H1 (cell line): ENCODE measurements around the gene RADIL. TPM values are rescaled to one million over a fixed set of nuclear protein-coding genes. Genes with fewer than 3 reads are reported as not detected.

ENCODE experiments used
- CTCF ChIA-PET: fragments of 300-600 bp; sonication (Branson Sonifier 250); formaldehyde crosslinking; loops from one replicate; lab custom pipeline; 2021; ENCODE audit not compliant: partially characterized antibody; lab: Charles Lee
- POLR2A ChIA-PET: fragments of 300-600 bp; sonication (Branson Sonifier 250); formaldehyde crosslinking; loops from one replicate; lab custom pipeline; 2021; ENCODE audit warnings: inconsistent platforms; ENCODE audit not compliant: partially characterized antibody; lab: Charles Lee
- DNase-seq, 2 experiments: peaks; one replicate each; pipeline versions ENCODE4 v3.0.0 to v3.0.0-alpha.2; 2010 to 2022; ENCODE audit warnings: low spot score in 2 of 2, low read depth in 1 of 2, mixed read lengths in 1 of 2
- FAIRE-seq: peaks from 2 replicates; lab custom pipeline; 2011; peaks lifted over from hg19 to GRCh38; lab: Jason Lieb, UNC
- H2AFZ ChIP-seq: 2 replicates; pipeline ENCODE4 v1.8.1; 2012; ENCODE audit warnings: low read length, inconsistent platforms
- H2AK5ac ChIP-seq: 2 replicates; pipeline ENCODE4 v1.6.1; 2013; ENCODE audit warnings: low read depth, low read length
- H2BK120ac ChIP-seq: replicated peaks from 2 replicates; pipeline ENCODE3; 2013; ENCODE audit warnings: low read depth, low read length, inconsistent platforms
- H2BK12ac ChIP-seq: 2 replicates; pipeline ENCODE4 v1.6.1; 2013; ENCODE audit warnings: low read depth, low read length
- H2BK15ac ChIP-seq: 2 replicates; pipeline ENCODE4 v1.6.1; 2013; ENCODE audit warnings: low read length
- H2BK20ac ChIP-seq: 2 replicates; pipeline ENCODE4 v1.6.1; 2013; ENCODE audit warnings: low read length
- H2BK5ac ChIP-seq: 2 replicates; pipeline ENCODE4 v1.6.1; 2013; ENCODE audit warnings: low read depth, low read length
- H3K14ac ChIP-seq: 2 replicates; pipeline ENCODE4 v1.6.1; 2013; ENCODE audit warnings: inconsistent platforms; ENCODE audit not compliant: insufficient read length
- H3K18ac ChIP-seq: 2 replicates; pipeline ENCODE4 v1.6.1; 2013; ENCODE audit warnings: low read length; ENCODE audit errors: extremely low read depth
- H3K23ac ChIP-seq: 2 replicates; pipeline ENCODE4 v1.6.1; 2013; ENCODE audit warnings: inconsistent platforms; ENCODE audit not compliant: insufficient read length
- H3K23me2 ChIP-seq: 2 replicates; pipeline ENCODE4 v1.6.1; 2013; ENCODE audit warnings: low read depth, low read length
- H3K27ac ChIP-seq: 2 replicates; pipeline ENCODE4 v1.6.1; 2011; ENCODE audit warnings: low read depth, low read length, inconsistent platforms
- H3K27me3 ChIP-seq, 4 experiments: replicated peaks in 1 of 4; 1 replicate in 1 of 4; 2 replicates in 3 of 4; pipeline versions ENCODE4 v1.6.1 to v1.8.1; 2011 to 2013; ENCODE audit warnings: low read length in 3 of 4, mild to moderate bottlenecking in 3 of 4, inconsistent platforms in 2 of 4, mixed read lengths in 2 of 4, moderate library complexity in 1 of 4; ENCODE audit not compliant: control insufficient read depth in 3 of 4, insufficient read depth in 3 of 4; ENCODE audit errors: extremely low read depth in 1 of 4
- H3K36me3 ChIP-seq, 4 experiments: 2 replicates each; pipeline versions ENCODE4 v1.6.1 to v1.8.1; 2011 to 2013; ENCODE audit warnings: mild to moderate bottlenecking in 4 of 4, low read length in 3 of 4, moderate library complexity in 2 of 4, control low read depth in 1 of 4, inconsistent platforms in 1 of 4; ENCODE audit not compliant: insufficient read depth in 4 of 4, control insufficient read depth in 2 of 4
- H3K4ac ChIP-seq: replicated peaks from 2 replicates; pipeline ENCODE3; 2013; ENCODE audit warnings: low read length, low read depth, mixed read lengths, inconsistent platforms; ENCODE audit not compliant: insufficient read length
- H3K4me1 ChIP-seq, 4 experiments: replicated peaks in 1 of 4; 1 replicate in 1 of 4; 2 replicates in 3 of 4; pipeline versions ENCODE4 v1.6.1 to v1.8.1; 2011 to 2013; ENCODE audit warnings: low read length in 3 of 4, inconsistent platforms in 2 of 4, mixed read lengths in 1 of 4; ENCODE audit not compliant: insufficient read depth in 4 of 4, control insufficient read depth in 3 of 4
- H3K4me2 ChIP-seq, 2 experiments: 2 replicates each; pipeline versions ENCODE4 v1.6.1 to v1.8.1; 2011 to 2013; ENCODE audit warnings: low read depth in 2 of 2, low read length in 2 of 2, control low read depth in 1 of 2, inconsistent platforms in 1 of 2, mild to moderate bottlenecking in 1 of 2; ENCODE audit not compliant: insufficient read depth in 1 of 2
- H3K4me3 ChIP-seq, 4 experiments: fragments of 200-600, 300-600 bp in 1 of 4; sonication (generic), shearing (Covaris generic), sonication (Bioruptor Twin) in 1 of 4; 2 replicates each; pipeline versions ENCODE4 v1.5.1 to v1.8.1; 2011 to 2016; ENCODE audit warnings: low read length in 4 of 4, low read depth in 3 of 4, control low read depth in 2 of 4, inconsistent platforms in 2 of 4, mild to moderate bottlenecking in 2 of 4, mixed read lengths in 1 of 4, moderate library complexity in 1 of 4; ENCODE audit not compliant: insufficient read depth in 2 of 4; ENCODE audit errors: extremely low read depth in 1 of 4
- H3K56ac ChIP-seq: replicated peaks from 2 replicates; pipeline ENCODE3; 2013; ENCODE audit warnings: low read depth, mild to moderate bottlenecking, mixed read lengths, low read length, inconsistent platforms; ENCODE audit not compliant: insufficient read length
- H3K79me1 ChIP-seq: 2 replicates; pipeline ENCODE4 v1.6.1; 2013; ENCODE audit warnings: low read depth, low read length, control low read depth
- H3K79me2 ChIP-seq, 2 experiments: 2 replicates each; pipeline versions ENCODE4 v1.6.1 to v1.8.1; 2012 to 2013; ENCODE audit warnings: low read length in 2 of 2, mild to moderate bottlenecking in 2 of 2, inconsistent platforms in 1 of 2; ENCODE audit not compliant: insufficient read depth in 2 of 2, control insufficient read depth in 1 of 2
- H3K9ac ChIP-seq, 4 experiments: replicated peaks in 1 of 4; 1 replicate in 1 of 4; 2 replicates in 3 of 4; pipeline versions ENCODE4 v1.6.1 to v1.8.1; 2011 to 2013; ENCODE audit warnings: low read depth in 3 of 4, low read length in 3 of 4, control low read depth in 2 of 4, mild to moderate bottlenecking in 2 of 4, moderate library complexity in 2 of 4, inconsistent platforms in 1 of 4; ENCODE audit errors: extremely low read depth in 1 of 4
- H3K9me3 ChIP-seq, 2 experiments: 2 replicates each; pipeline versions ENCODE4 v1.6.1 to v1.8.1; 2012 to 2013; ENCODE audit warnings: mild to moderate bottlenecking in 2 of 2, moderate library complexity in 2 of 2, control low read depth in 1 of 2, inconsistent platforms in 1 of 2, low read depth in 1 of 2, low read length in 1 of 2, mixed read lengths in 1 of 2; ENCODE audit not compliant: insufficient read depth in 2 of 2
- H4K20me1 ChIP-seq, 2 experiments: replicated peaks in 1 of 2; 2 replicates each; pipeline versions ENCODE3 to v1.8.1; 2011 to 2013; ENCODE audit warnings: inconsistent platforms in 2 of 2, low read length in 2 of 2, mild to moderate bottlenecking in 1 of 2; ENCODE audit not compliant: insufficient read depth in 2 of 2, control insufficient read depth in 1 of 2
- H4K5ac ChIP-seq: 2 replicates; pipeline ENCODE4 v1.6.1; 2013; ENCODE audit warnings: low read length, low read depth, mixed read lengths, inconsistent platforms; ENCODE audit not compliant: insufficient read length
- H4K8ac ChIP-seq: 2 replicates; pipeline ENCODE4 v1.8.0; 2013; ENCODE audit warnings: mild to moderate bottlenecking, moderate library complexity, low read length, inconsistent platforms; ENCODE audit not compliant: insufficient read depth; ENCODE audit errors: extremely low read depth
- H4K91ac ChIP-seq: replicated peaks from 2 replicates; pipeline ENCODE3; 2013; ENCODE audit warnings: low read length, mixed read lengths, inconsistent platforms; ENCODE audit not compliant: insufficient read length
- CTBP2 ChIP-seq: IDR thresholded peaks from 2 replicates; pipeline ENCODE4 v1.7.0; 2011; ENCODE audit warnings: borderline replicate concordance, mild to moderate bottlenecking, moderate library complexity, mixed read lengths, low read length; ENCODE audit not compliant: insufficient read depth, insufficient read length
- POLR2A ChIP-seq, 2 experiments: IDR thresholded peaks; 1 replicate in 1 of 2; 2 replicates in 1 of 2; pipeline ENCODE4 v1.6.1; 2011; ENCODE audit warnings: low read depth in 2 of 2, low read length in 2 of 2, mild to moderate bottlenecking in 2 of 2; ENCODE audit errors: control extremely low read depth in 1 of 2
- RBBP5 ChIP-seq: IDR thresholded peaks from 2 replicates; pipeline ENCODE4 v1.7.1; 2012; ENCODE audit warnings: low read depth, mild to moderate bottlenecking, inconsistent platforms, low read length, moderate library complexity, borderline replicate concordance
- WGBS, 2 experiments: shearing (Covaris generic) in 1 of 2; methylation state at CpG; one replicate each; pipeline versions ENCODE4 v1.1.6 to v1.1.7; 2013 to 2015; ENCODE audit warnings: low lambda C conversion rate in 2 of 2, mixed read lengths in 2 of 2, inconsistent platforms in 1 of 2, low coverage in 1 of 2, missing lambda C conversion rate in 1 of 2; ENCODE audit not compliant: insufficient replicate concordance in 2 of 2, insufficient coverage in 1 of 2, insufficient read length in 1 of 2; ENCODE audit errors: extremely low coverage in 1 of 2, missing lambda C conversion rate in 1 of 2; 5-methylcytosine and 5-hydroxymethylcytosine counted together
- polyA plus RNA-seq, 7 experiments: library from polyadenylated mRNA; depleted of rRNA in 3 of 7; stranded (reverse) in 5 of 7; unstranded in 2 of 7; fragments of >200 nt in 5 of 7; fragments of 200-250 nt in 2 of 7; gene quantifications; 1 replicate in 5 of 7; 2 replicates in 1 of 7; 4 replicates in 1 of 7; pipeline versions ENCODE4 v1.2.1 to v1.2.3, GENCODE V29; 2011 to 2013; ENCODE audit warnings: missing spikeins in 2 of 7, mixed read lengths in 2 of 7
- total RNA-seq: library from RNA; stranded (reverse); fragmentation: NEBNext Ultra II Directional; extraction: Animal tissue kit (Norgen Biotek cat#: 25700); gene quantifications from 2 replicates; pipeline ENCODE4 v1.2.1, GENCODE V29; 2021

Gene RADIL
- total and polyA plus RNA-seq, 2 of the 8 experiments (the other 6 are each of a cell fraction or from before 2014, with no cell fraction given) = 5.0 to 5.4 TPM

DNA sequence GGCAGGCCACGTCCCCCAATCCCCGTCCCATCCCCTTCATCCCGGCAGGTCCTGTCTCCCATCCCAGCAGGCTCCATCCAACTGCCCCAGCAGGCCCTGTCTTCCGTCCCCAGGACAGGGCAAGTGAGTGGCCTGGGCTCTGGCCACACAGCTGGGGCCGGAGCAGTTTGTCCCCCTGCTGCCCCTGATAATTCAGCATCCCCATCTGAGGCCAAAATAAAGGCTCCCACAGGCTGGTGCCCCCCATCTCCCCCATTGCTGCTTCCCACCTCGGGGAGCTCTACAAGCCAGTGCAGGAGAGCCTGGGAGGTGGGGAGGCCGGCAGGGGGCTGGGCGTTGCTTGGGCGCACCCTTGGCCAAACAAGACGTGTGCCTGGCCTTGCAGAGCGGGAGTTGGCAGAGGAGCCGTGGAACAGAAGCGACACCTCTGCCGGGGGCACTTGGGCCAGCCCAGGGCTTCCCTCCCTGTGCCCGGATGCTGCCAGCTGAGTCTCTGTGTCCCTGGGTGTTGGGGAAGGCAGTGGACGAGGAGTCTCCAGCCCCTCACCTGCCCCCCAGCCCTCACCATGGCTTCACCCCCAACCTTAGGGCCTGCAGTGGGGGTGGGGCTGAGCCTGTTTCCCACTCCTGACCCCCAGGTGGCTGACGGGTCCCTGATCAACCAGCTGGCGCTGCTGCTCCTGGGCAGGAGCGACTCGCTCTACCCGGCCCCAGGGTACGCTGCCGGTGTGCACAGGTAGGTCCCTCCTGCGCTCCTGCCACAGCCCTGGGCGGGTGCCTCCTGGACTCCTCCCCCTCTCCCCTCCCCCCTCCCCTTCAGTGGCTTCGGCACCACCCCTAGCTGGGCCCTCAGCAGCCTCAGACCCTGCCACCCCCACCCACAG is 94.1 kb downstream of the RADIL start:
- H4K5ac ChIP-seq = no peak overlapping the region
- no peak overlapping the region for H2BK12ac ChIP-seq
- no peak overlapping the region for H2AFZ ChIP-seq
- H2BK15ac ChIP-seq = no peak overlapping the region
- WGBS, 2 experiments = 91% methylated on average over 14 of the region's 26 CpGs; no CpG with 5 or more reads in 1 of the 2 experiments
- no peak overlapping the region for H3K18ac ChIP-seq
- peaks cover 0 to 5% of the 10 kb centered on the region in 2 experiments for H4K20me1 ChIP-seq
- POLR2A ChIA-PET = interaction anchor here (0.7 to 1.7 kb wide), 3 partner anchors 14 to 21 kb away, joined by 3 to 4 read pairs (median 4); partner anchors contain the start of gene AP5Z1
- peaks cover 0 to 3% (median 1%) of the 10 kb centered on the region in 4 experiments; a peak in 4 of 7 replicates for H3K4me1 ChIP-seq
- no peak overlapping the region for H3K4me2 ChIP-seq
- H3K9me3 ChIP-seq = no peaks in the 10 kb centered on the region; a peak in 1 of 4 replicates
- H3K14ac ChIP-seq = no peak overlapping the region
- H3K56ac ChIP-seq = no peak overlapping the region
- no peaks in the 10 kb centered on the region for H3K79me2 ChIP-seq
- H2BK5ac ChIP-seq = no peak overlapping the region
- H4K91ac ChIP-seq = no peak overlapping the region
- no peak for DNase-seq
- H3K27me3 ChIP-seq = no peaks in the 10 kb centered on the region
- no peak overlapping the region for H3K4ac ChIP-seq
- no peak for FAIRE-seq
- H3K23ac ChIP-seq = no peak overlapping the region
- H3K9ac ChIP-seq = no peak overlapping the region
- H3K36me3 ChIP-seq = peaks cover 3 to 39% (median 9%) of the 10 kb centered on the region in 4 experiments; a peak in 5 of 8 replicates
- CTCF ChIA-PET = interaction anchor here (1.0 to 2.3 kb wide), 4 partner anchors 9 to 185 kb away, joined by 3 to 8 read pairs (median 5); no protein-coding TSS in a partner anchor
- no peaks in the 10 kb centered on the region for H3K79me1 ChIP-seq
- H2BK120ac ChIP-seq = no peak overlapping the region
- peaks cover 7% of the 10 kb centered on the region; the same call in 1 of the 2 replicates for H3K23me2 ChIP-seq
- H3K4me3 ChIP-seq = no peak overlapping the region
- H3K27ac ChIP-seq = no peak overlapping the region
- H4K8ac ChIP-seq = no peak overlapping the region; the same call in 1 of the 2 replicates
- no peak for TF ChIP-seq CTBP2
- no peak for TF ChIP-seq RBBP5
- TF ChIP-seq POLR2A (IDR thresholded peaks at IDR 0.05; ENCODE audit: control extremely low read depth in 1 of 2, low read depth in 2 of 2, low read length in 2 of 2) = no peak
- no peak overlapping the region for H2AK5ac ChIP-seq
- H2BK20ac ChIP-seq = no peak overlapping the region
